CD14-positive monocyte (primary cell): ENCODE results near the gene UQCC5. TPM values are rescaled to one million over a fixed set of nuclear protein-coding genes. Genes with fewer than 3 reads are reported as not detected.

Experiments
- DNase-seq, 3 donors: peaks; one replicate each; pipeline ENCODE4 v3.0.0-alpha.2; 2011 to 2022
- H2AFZ ChIP-seq: 2 replicates; pipeline ENCODE4 v1.6.0; 2012; ENCODE audit warnings: mild to moderate bottlenecking, low read depth, low read length, inconsistent platforms; ENCODE audit not compliant: insufficient read depth, poor library complexity, severe bottlenecking
- H3K27ac ChIP-seq, 2 donors: 1 replicate in 1 of 2; 2 replicates in 1 of 2; pipeline ENCODE4 v1.5.1; 2012 to 2013; ENCODE audit warnings: low read length in 2 of 2, control low read depth in 1 of 2, inconsistent platforms in 1 of 2, low read depth in 1 of 2, mild to moderate bottlenecking in 1 of 2
- H3K27me3 ChIP-seq, 2 donors: one replicate each; pipeline versions ENCODE4 v1.6.0 to v1.6.1; 2011 to 2013; ENCODE audit warnings: low read length in 2 of 2; ENCODE audit not compliant: control insufficient read depth in 2 of 2, insufficient read depth in 2 of 2
- H3K36me3 ChIP-seq, 2 donors: replicated peaks in 1 of 2; 1 replicate in 1 of 2; 2 replicates in 1 of 2; pipeline versions ENCODE4 v1.5.1 to v1.6.1; 2012 to 2013; ENCODE audit warnings: low read length in 2 of 2, control low read depth in 1 of 2, inconsistent platforms in 1 of 2, mild to moderate bottlenecking in 1 of 2; ENCODE audit not compliant: insufficient read depth in 2 of 2, control insufficient read depth in 1 of 2
- H3K4me1 ChIP-seq, 2 donors: 1 replicate in 1 of 2; 2 replicates in 1 of 2; pipeline versions ENCODE4 v1.5.1 to v1.6.1; 2012 to 2013; ENCODE audit warnings: low read length in 2 of 2, control low read depth in 1 of 2, inconsistent platforms in 1 of 2, mild to moderate bottlenecking in 1 of 2, moderate library complexity in 1 of 2; ENCODE audit not compliant: insufficient read depth in 2 of 2, control insufficient read depth in 1 of 2
- H3K4me2 ChIP-seq: replicated peaks from 2 replicates; pipeline ENCODE3; 2012; ENCODE audit warnings: low read length, moderate library complexity, mild to moderate bottlenecking; ENCODE audit not compliant: poor library complexity, severe bottlenecking; ENCODE audit errors: extremely low read depth
- H3K4me3 ChIP-seq, 3 experiments: fragments of 200-600 bp in 1 of 3; sonication (generic) in 1 of 3; replicated peaks in 1 of 3; 1 replicate in 2 of 3; 2 replicates in 1 of 3; pipeline ENCODE4 v1.5.1; 2011 to 2013; ENCODE audit warnings: low read length in 3 of 3, mild to moderate bottlenecking in 3 of 3, control low read depth in 2 of 3, low read depth in 2 of 3, inconsistent platforms in 1 of 3, moderate library complexity in 1 of 3
- H3K79me2 ChIP-seq: 2 replicates; pipeline ENCODE4 v1.6.0; 2012; ENCODE audit warnings: mild to moderate bottlenecking, control low read depth, inconsistent platforms, low read length, moderate library complexity; ENCODE audit not compliant: insufficient read depth
- H3K9ac ChIP-seq: 2 replicates; pipeline ENCODE4 v1.6.0; 2017; ENCODE audit warnings: low read length, mild to moderate bottlenecking; ENCODE audit not compliant: insufficient read depth, poor library complexity, severe bottlenecking
- H3K9me3 ChIP-seq, 2 donors: replicated peaks in 1 of 2; 1 replicate in 1 of 2; 2 replicates in 1 of 2; pipeline versions ENCODE4 v1.5.1 to v1.6.1; 2012 to 2013; ENCODE audit warnings: low read length in 2 of 2, control low read depth in 1 of 2; ENCODE audit not compliant: control insufficient read depth in 1 of 2, insufficient read depth in 1 of 2
- H4K20me1 ChIP-seq: 2 replicates; pipeline ENCODE4 v1.6.0; 2012; ENCODE audit warnings: mild to moderate bottlenecking, low read length, control low read depth, moderate library complexity; ENCODE audit not compliant: insufficient read depth
- H3K27ac Mint-ChIP-seq, 7 donors: one replicate each; pipeline ENCODE4 v1.8.0; 2020; ENCODE audit warnings: mild to moderate bottlenecking in 7 of 7, mixed read lengths in 7 of 7, moderate library complexity in 6 of 7, inconsistent platforms in 2 of 7
- H3K27me3 Mint-ChIP-seq, 3 donors: one replicate each; pipeline ENCODE4 v1.8.0; 2021 to 2022; ENCODE audit warnings: low read depth in 3 of 3, mild to moderate bottlenecking in 3 of 3, mixed read lengths in 3 of 3, moderate library complexity in 3 of 3, inconsistent platforms in 1 of 3
- H3K36me3 Mint-ChIP-seq, 2 donors: one replicate each; pipeline ENCODE4 v1.8.0; 2020; ENCODE audit warnings: mixed read lengths in 2 of 2, inconsistent platforms in 1 of 2, mild to moderate bottlenecking in 1 of 2
- H3K4me1 Mint-ChIP-seq: one replicate; pipeline ENCODE4 v1.8.0; 2020; ENCODE audit warnings: mild to moderate bottlenecking, mixed read lengths
- H3K4me3 Mint-ChIP-seq, 2 donors: one replicate each; pipeline ENCODE4 v1.8.0; 2020; ENCODE audit warnings: mild to moderate bottlenecking in 2 of 2, mixed read lengths in 2 of 2, moderate library complexity in 1 of 2
- H3K9me3 Mint-ChIP-seq, 7 donors: one replicate each; pipeline ENCODE4 v1.8.0; 2020 to 2022; ENCODE audit warnings: mixed read lengths in 7 of 7, mild to moderate bottlenecking in 6 of 7, moderate library complexity in 6 of 7, inconsistent platforms in 2 of 7
- CTCF ChIP-seq: fragments of 200-600 bp; IDR thresholded peaks from one replicate; pipeline ENCODE4 v1.8.0; 2022; ENCODE audit warnings: antibody characterized with exemption, mild to moderate bottlenecking
- WGBS: methylation state at CpG from one replicate; pipeline ENCODE4 v1.1.5; 2013; ENCODE audit warnings: missing lambda C conversion rate; ENCODE audit not compliant: insufficient coverage; 5-methylcytosine and 5-hydroxymethylcytosine counted together
- intact Hi-C, 2 donors: fragments of 100-400 bp; cut with micrococcal nuclease; formaldehyde crosslinking; loops; one replicate each; pipeline versions ENCODE4 v1.15.0 to v1.15.1; 2023
- polyA plus RNA-seq, 3 donors: library from polyadenylated mRNA; depleted of rRNA in 1 of 3; unstranded in 2 of 3; stranded (reverse) in 1 of 3; fragments of 300-500 nt in 2 of 3; fragments of >200 nt in 1 of 3; fragmentation: Illumina TruSeq in 2 of 3; gene quantifications; 1 replicate in 2 of 3; 2 replicates in 1 of 3; pipeline ENCODE4 v1.2.3, GENCODE V29; 2012 to 2021
- small RNA-seq: library from RNA; depleted of rRNA; stranded (forward); fragments of <200 nt; gene quantifications from one replicate; pipeline ENCODE3, GENCODE V24; 2012; ENCODE audit warnings: low read depth; ENCODE audit not compliant: insufficient read length

UQCC5 gene
- polyA plus RNA-seq, 3 donors = 1.4 to 52.1 (median 43.3) TPM

- TF ChIP-seq CTCF = peak; percentile 9
- no CpG with 5 or more reads among the region's 6 CpGs for WGBS
- H3K9me3 Mint-ChIP-seq = no peaks in the 10 kb centered on the region
- no peak overlapping the region for H3K4me3 Mint-ChIP-seq
- H3K36me3 Mint-ChIP-seq = peaks cover 71 to 90% of the 10 kb centered on the region in 2 donors
- no peaks in the 10 kb centered on the region for H3K4me1 ChIP-seq
- peaks cover 0 to 1% (median 0%) of the 10 kb centered on the region in 3 donors for H3K27me3 Mint-ChIP-seq
- peaks cover 76 to 100% of the 10 kb centered on the region in 2 donors for H3K36me3 ChIP-seq
- no peak overlapping the region for H2AFZ ChIP-seq
- no peaks in the 10 kb centered on the region for H3K27me3 ChIP-seq
- H3K27ac ChIP-seq = peak overlapping the region in 1 of 2 donors; percentile 16
- H3K4me3 ChIP-seq = no peak overlapping the region
- intact Hi-C loops = no loop called here
- no peak overlapping the region for H3K4me2 ChIP-seq
- no peak overlapping the region for H3K9ac ChIP-seq
- H3K79me2 ChIP-seq = no peaks in the 10 kb centered on the region
- H3K4me1 Mint-ChIP-seq = no peaks in the 10 kb centered on the region
- DNase-seq = no peak
- no peak overlapping the region for H3K27ac Mint-ChIP-seq
- peaks cover 6% of the 10 kb centered on the region for H4K20me1 ChIP-seq
- no peaks in the 10 kb centered on the region for H3K9me3 ChIP-seq
These were observed 37.9 kb downstream of the UQCC5 start for GRCh38 chr3:52574056-52574965.

Small RNA genes lying within 50 kb of the gene (small RNA-seq; reads per million reads assigned to genes)
- gene RNU6-856P (not detected), gene RNU6ATAC16P (not detected)

Other genes with a start within 250 kb of the UQCC5 start
- 10 to 100 TPM in 1 of 3 donors, 1 to 10 TPM in 2; 8.3 to 37.5 (median 8.4) TPM for gene GLYCTK, start 248.8 kb upstream of the UQCC5 start, polyA plus RNA-seq
- gene DNAH1, start 220.3 kb upstream of the UQCC5 start, polyA plus RNA-seq = 10 to 100 TPM in 1 of 3 donors, under 1 TPM in 2; 0.15 to 47.0 (median 0.25) TPM
- 10 to 100 TPM; 11.2 to 73.9 (median 12.9) TPM for gene BAP1, start 126.6 kb upstream of the UQCC5 start, polyA plus RNA-seq
- 10 to 100 TPM in 1 of 3 donors, 1 to 10 TPM in 2; 3.3 to 11.4 (median 6.2) TPM for gene PHF7, start 125.9 kb upstream of the UQCC5 start, polyA plus RNA-seq
- under 1 TPM in 1 of 3 donors, not detected in 2; 0.03 TPM for gene SEMA3G, start 91.5 kb upstream of the UQCC5 start, polyA plus RNA-seq
- gene TNNC1, start 82.6 kb upstream of the UQCC5 start, polyA plus RNA-seq = not detected
- gene NISCH, start 81.0 kb upstream of the UQCC5 start, polyA plus RNA-seq = 100 to 1,000 TPM in 1 of 3 donors, 10 to 100 TPM in 1, 1 to 10 TPM in 1; 9.7 to 106 (median 13.1) TPM
- 100 to 1,000 TPM in 1 of 3 donors, 10 to 100 TPM in 1, 1 to 10 TPM in 1; 3.8 to 535 (median 15.8) TPM for gene STAB1, start 41.3 kb upstream of the UQCC5 start, polyA plus RNA-seq
- 10 to 100 TPM in 1 of 3 donors, under 1 TPM in 2; 0.66 to 28.4 (median 0.67) TPM for gene NT5DC2, start 2.7 kb upstream of the UQCC5 start, polyA plus RNA-seq
- 10 to 100 TPM; 26.1 to 72.9 (median 38.0) TPM for gene PBRM1, start 149.3 kb downstream of the UQCC5 start, polyA plus RNA-seq
- 10 to 100 TPM; 13.4 to 18.7 (median 16.7) TPM for gene GNL3, start 149.4 kb downstream of the UQCC5 start, polyA plus RNA-seq
- 10 to 100 TPM; 27.3 to 34.8 (median 34.8) TPM for gene GLT8D1, start 169.2 kb downstream of the UQCC5 start, polyA plus RNA-seq
- 100 to 1,000 TPM in 2 of 3 donors, 10 to 100 TPM in 1; 99.0 to 242 (median 228) TPM for gene SPCS1, start 169.5 kb downstream of the UQCC5 start, polyA plus RNA-seq
- gene NEK4, start 234.3 kb downstream of the UQCC5 start, polyA plus RNA-seq = 10 to 100 TPM; 13.7 to 17.5 (median 17.4) TPM
- 1 to 10 TPM in 2 of 3 donors, under 1 TPM in 1; 0.75 to 4.4 (median 1.3) TPM for gene ITIH1, start 241.0 kb downstream of the UQCC5 start, polyA plus RNA-seq